ENCODE data around the gene WNT3.

- TF ChIP-seq, protein P1, sequence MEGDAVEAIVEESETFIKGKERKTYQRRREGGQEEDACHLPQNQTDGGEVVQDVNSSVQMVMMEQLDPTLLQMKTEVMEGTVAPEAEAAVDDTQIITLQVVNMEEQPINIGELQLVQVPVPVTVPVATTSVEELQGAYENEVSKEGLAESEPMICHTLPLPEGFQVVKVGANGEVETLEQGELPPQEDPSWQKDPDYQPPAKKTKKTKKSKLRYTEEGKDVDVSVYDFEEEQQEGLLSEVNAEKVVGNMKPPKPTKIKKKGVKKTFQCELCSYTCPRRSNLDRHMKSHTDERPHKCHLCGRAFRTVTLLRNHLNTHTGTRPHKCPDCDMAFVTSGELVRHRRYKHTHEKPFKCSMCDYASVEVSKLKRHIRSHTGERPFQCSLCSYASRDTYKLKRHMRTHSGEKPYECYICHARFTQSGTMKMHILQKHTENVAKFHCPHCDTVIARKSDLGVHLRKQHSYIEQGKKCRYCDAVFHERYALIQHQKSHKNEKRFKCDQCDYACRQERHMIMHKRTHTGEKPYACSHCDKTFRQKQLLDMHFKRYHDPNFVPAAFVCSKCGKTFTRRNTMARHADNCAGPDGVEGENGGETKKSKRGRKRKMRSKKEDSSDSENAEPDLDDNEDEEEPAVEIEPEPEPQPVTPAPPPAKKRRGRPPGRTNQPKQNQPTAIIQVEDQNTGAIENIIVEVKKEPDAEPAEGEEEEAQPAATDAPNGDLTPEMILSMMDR (IDR thresholded peaks at IDR 0.05), result no peak
- no peak for TF ChIP-seq EZH2 (IDR thresholded peaks at IDR 0.05)
Measured at GRCh38 chr17:46759141-46759540, 59.4 kb downstream of the WNT3 start.

Data from neural progenitor cell (in vitro differentiated cells).